GM18861 (cell line): ENCODE results near the gene TMEM53.

Experiments
- ATAC-seq: cut with Tn5 transposase; IDR thresholded peaks from one replicate; pipeline ENCODE4 v1.9.1; 2021; ENCODE audit not compliant: unreplicated experiment

TMEM53 gene

GRCh38 chr1:44606701-44607281, 67.5 kb downstream of the TMEM53 start:
- no peak for ATAC-seq

DNA sequence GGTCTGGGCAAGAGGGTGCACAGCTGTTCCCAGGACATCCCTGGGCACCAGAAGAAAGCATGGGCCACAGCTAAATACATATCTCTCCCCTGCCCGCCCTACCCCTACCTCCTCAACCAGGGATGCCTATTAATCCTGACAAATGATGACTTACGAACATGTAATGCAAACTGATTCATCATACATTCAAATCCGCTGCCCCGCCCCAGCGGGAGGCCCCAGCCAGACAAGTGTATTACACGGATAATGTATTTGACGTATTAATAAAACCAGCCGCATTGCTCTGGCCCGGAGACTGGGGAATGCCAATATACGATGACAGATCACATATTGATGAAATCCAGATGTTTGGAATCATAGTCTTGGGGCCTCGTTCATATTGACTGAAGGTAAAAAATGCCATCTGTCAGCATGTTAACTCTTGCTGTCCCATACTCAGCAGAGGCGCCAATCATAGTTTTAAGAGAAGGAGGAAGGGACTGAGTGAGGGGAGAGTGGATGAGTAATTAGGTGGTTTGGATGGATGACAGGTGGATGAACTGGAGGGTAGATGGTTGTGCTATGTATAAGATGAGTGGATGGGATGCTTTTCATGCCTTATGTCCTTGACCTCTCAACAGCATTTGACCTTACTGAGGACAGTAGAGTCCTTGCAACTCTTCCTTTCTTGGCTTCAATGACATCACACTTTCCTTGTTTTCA, 68.2 kb downstream of the TMEM53 start:
- ATAC-seq, result no peak

- ATAC-seq, result no peak
Measured at GRCh38 chr1:44604157-44604955, 69.9 kb downstream of the TMEM53 start.

DNA sequence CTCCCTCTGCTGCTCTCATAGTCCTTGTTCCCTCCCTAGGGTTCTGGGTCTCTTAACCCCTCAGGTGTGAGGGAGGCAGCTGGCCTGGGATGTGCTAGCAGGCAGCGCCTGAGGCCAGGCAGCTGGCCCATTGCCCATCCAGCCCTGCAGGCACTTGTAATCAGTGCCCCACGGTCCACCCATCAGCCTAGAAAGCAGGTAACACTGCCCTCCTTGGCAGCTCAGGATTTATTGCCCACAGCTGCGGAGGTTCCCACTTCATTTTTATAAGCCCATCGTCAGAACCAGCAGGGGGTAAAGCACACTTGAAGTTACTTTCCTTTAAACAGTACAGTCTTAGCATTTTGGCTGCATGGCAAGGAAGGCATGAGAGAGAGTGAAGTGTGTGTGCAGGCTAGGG, 70.6 kb downstream of the TMEM53 start:
- ATAC-seq, result no peak
